GM10266 (cell line): ENCODE data around the gene NHS.
A peak's percentile ranks its signal among the peaks of the same experiment; 100 is the strongest.

Experiments used
- DNase-seq: peaks from one replicate; pipeline ENCODE4 v3.0.0; 2012; ENCODE audit errors: extremely low spot score
- CTCF ChIP-seq: IDR thresholded peaks from 2 replicates; pipeline ENCODE4 v1.5.1; 2012; ENCODE audit warnings: mild to moderate bottlenecking, low read depth; ENCODE audit not compliant: control insufficient read depth, insufficient read depth; ENCODE audit errors: missing control alignments

The NHS gene

GRCh38 chrX:17687648-17688047 is 312.6 kb downstream of the NHS start:
- TF ChIP-seq CTCF, result no peak
- DNase-seq, result no peak

GRCh38 chrX:17689971-17690409 is 315.0 kb downstream of the NHS start:
- peak; percentile 6 for DNase-seq
- peak; percentile 46 for TF ChIP-seq CTCF

GRCh38 chrX:17692709-17693346 is 317.8 kb downstream of the NHS start:
- TF ChIP-seq CTCF, result no peak
- DNase-seq, result no peak

GRCh38 chrX:17697191-17697590 is 322.2 kb downstream of the NHS start:
- no peak for TF ChIP-seq CTCF
- DNase-seq, result no peak

- DNase-seq, result no peak
- no peak for TF ChIP-seq CTCF
Observed at GRCh38 chrX:17700976-17701375, 326.0 kb downstream of the NHS start.

GRCh38 chrX:17703201-17703600 is 328.2 kb downstream of the NHS start:
- DNase-seq, result no peak
- no peak for TF ChIP-seq CTCF

- TF ChIP-seq CTCF, result no peak
Observed at GRCh38 chrX:17705211-17705610, 330.2 kb downstream of the NHS start.

More at GRCh38 chrX:17705211-17705610, 330.2 kb downstream of the NHS start:
- DNase-seq, result no peak
